ENCODE results near the gene SAP25. TPM values are rescaled to one million over a fixed set of nuclear protein-coding genes. Genes with fewer than 3 reads are reported as not detected.

The SAP25 gene
- total RNA-seq, 1 donor from 2014 or later, result 2.6 TPM

- Mint-ChIP-seq H3K4me1 (ENCODE audit: unreplicated experiment) (peaks cover 2% of the 10 kb centered on the region), H3K36me3 (ENCODE audit: low read depth, unreplicated experiment) (no peaks in the 10 kb centered on the region), H3K4me3 (ENCODE audit: unreplicated experiment) (no peak overlapping the region), H3K27ac (ENCODE audit: unreplicated experiment) (no peak overlapping the region), H3K27me3 (ENCODE audit: unreplicated experiment) (peaks cover 5% of the 10 kb centered on the region), H3K9me3 (ENCODE audit: unreplicated experiment) (no peaks in the 10 kb centered on the region)
- no peak for TF ChIP-seq CTCF (IDR thresholded peaks at IDR 0.05; ENCODE audit: unreplicated experiment)
- DNase-seq (ENCODE audit: low spot score), result no peak
Observed at GRCh38 chr7:100603726-100604027, 30.0 kb upstream of the SAP25 start.

GRCh38 chr7:100602889-100603725 lies 29.4 kb upstream of the SAP25 start:
- no peak for DNase-seq (ENCODE audit: low spot score)
- H3K4me3 Mint-ChIP-seq (ENCODE audit: unreplicated experiment), result no peak overlapping the region
- H3K27ac Mint-ChIP-seq (ENCODE audit: unreplicated experiment), result no peak overlapping the region
- no peaks in the 10 kb centered on the region for H3K9me3 Mint-ChIP-seq (ENCODE audit: unreplicated experiment)
- peaks cover 5% of the 10 kb centered on the region for H3K27me3 Mint-ChIP-seq (ENCODE audit: unreplicated experiment)
- H3K4me1 Mint-ChIP-seq (ENCODE audit: unreplicated experiment), result peaks cover 2% of the 10 kb centered on the region
- no peak for TF ChIP-seq CTCF (IDR thresholded peaks at IDR 0.05; ENCODE audit: unreplicated experiment)
- no peaks in the 10 kb centered on the region for H3K36me3 Mint-ChIP-seq (ENCODE audit: low read depth, unreplicated experiment)

- no peak overlapping the region for H3K27ac Mint-ChIP-seq (ENCODE audit: unreplicated experiment)
- peaks cover 5% of the 10 kb centered on the region for H3K27me3 Mint-ChIP-seq (ENCODE audit: unreplicated experiment)
- no peak for DNase-seq (ENCODE audit: low spot score)
- H3K4me3 Mint-ChIP-seq (ENCODE audit: unreplicated experiment), result no peak overlapping the region
- no peaks in the 10 kb centered on the region for H3K36me3 Mint-ChIP-seq (ENCODE audit: low read depth, unreplicated experiment)
- no peaks in the 10 kb centered on the region for H3K9me3 Mint-ChIP-seq (ENCODE audit: unreplicated experiment)
- peaks cover 2% of the 10 kb centered on the region for H3K4me1 Mint-ChIP-seq (ENCODE audit: unreplicated experiment)
- TF ChIP-seq CTCF (IDR thresholded peaks at IDR 0.05; ENCODE audit: unreplicated experiment), result no peak
Observed at GRCh38 chr7:100600730-100601038, 27.0 kb upstream of the SAP25 start.

GRCh38 chr7:100599911-100600729 lies 26.4 kb upstream of the SAP25 start:
- no peak for DNase-seq (ENCODE audit: low spot score)
- H3K36me3 Mint-ChIP-seq (ENCODE audit: low read depth, unreplicated experiment), result no peaks in the 10 kb centered on the region
- no peak for TF ChIP-seq CTCF (IDR thresholded peaks at IDR 0.05; ENCODE audit: unreplicated experiment)
- H3K27ac Mint-ChIP-seq (ENCODE audit: unreplicated experiment), result no peak overlapping the region
- peaks cover 2% of the 10 kb centered on the region for H3K4me1 Mint-ChIP-seq (ENCODE audit: unreplicated experiment)
- no peaks in the 10 kb centered on the region for H3K9me3 Mint-ChIP-seq (ENCODE audit: unreplicated experiment)
- peaks cover 4% of the 10 kb centered on the region for H3K27me3 Mint-ChIP-seq (ENCODE audit: unreplicated experiment)
- no peak overlapping the region for H3K4me3 Mint-ChIP-seq (ENCODE audit: unreplicated experiment)

- Mint-ChIP-seq H3K27ac (ENCODE audit: unreplicated experiment) (no peak overlapping the region), H3K4me1 (ENCODE audit: unreplicated experiment) (peaks cover 2% of the 10 kb centered on the region), H3K4me3 (ENCODE audit: unreplicated experiment) (no peak overlapping the region), H3K27me3 (ENCODE audit: unreplicated experiment) (peaks cover 4% of the 10 kb centered on the region), H3K36me3 (ENCODE audit: low read depth, unreplicated experiment) (no peaks in the 10 kb centered on the region), H3K9me3 (ENCODE audit: unreplicated experiment) (no peaks in the 10 kb centered on the region)
- no peak for DNase-seq (ENCODE audit: low spot score)
- TF ChIP-seq CTCF (IDR thresholded peaks at IDR 0.05; ENCODE audit: unreplicated experiment), result no peak
Observed at GRCh38 chr7:100598425-100598824, 24.7 kb upstream of the SAP25 start.

Data from endothelial cell (in vitro differentiated cells).